ENCODE results near the gene MICB.

DNA sequence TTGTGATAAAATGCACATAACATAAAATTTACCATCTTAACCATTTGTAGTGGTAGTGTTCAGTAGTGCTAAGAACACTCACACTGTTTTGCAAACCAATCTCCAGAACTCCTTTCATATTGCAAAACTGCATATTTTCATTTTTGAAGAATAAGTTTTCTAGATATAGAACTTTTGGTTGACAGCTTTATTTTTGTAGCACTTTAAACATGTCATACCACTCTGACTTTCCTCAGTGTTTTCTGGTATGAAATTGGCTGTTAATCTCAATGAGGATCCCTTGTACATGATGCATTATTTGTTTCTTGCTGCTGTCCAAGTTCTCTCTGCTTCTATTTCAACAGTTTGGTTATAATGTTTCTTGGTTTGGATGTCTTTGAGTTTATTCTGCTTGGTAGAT lies 45.1 kb upstream of the MICB start:
- no peak for TF ChIP-seq EZH2 (IDR thresholded peaks at IDR 0.05; ENCODE audit: borderline replicate concordance, low read length)
- TF ChIP-seq, protein P1, sequence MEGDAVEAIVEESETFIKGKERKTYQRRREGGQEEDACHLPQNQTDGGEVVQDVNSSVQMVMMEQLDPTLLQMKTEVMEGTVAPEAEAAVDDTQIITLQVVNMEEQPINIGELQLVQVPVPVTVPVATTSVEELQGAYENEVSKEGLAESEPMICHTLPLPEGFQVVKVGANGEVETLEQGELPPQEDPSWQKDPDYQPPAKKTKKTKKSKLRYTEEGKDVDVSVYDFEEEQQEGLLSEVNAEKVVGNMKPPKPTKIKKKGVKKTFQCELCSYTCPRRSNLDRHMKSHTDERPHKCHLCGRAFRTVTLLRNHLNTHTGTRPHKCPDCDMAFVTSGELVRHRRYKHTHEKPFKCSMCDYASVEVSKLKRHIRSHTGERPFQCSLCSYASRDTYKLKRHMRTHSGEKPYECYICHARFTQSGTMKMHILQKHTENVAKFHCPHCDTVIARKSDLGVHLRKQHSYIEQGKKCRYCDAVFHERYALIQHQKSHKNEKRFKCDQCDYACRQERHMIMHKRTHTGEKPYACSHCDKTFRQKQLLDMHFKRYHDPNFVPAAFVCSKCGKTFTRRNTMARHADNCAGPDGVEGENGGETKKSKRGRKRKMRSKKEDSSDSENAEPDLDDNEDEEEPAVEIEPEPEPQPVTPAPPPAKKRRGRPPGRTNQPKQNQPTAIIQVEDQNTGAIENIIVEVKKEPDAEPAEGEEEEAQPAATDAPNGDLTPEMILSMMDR (conservative IDR thresholded peaks at IDR 0.05 in 1 of 2, IDR thresholded peaks at IDR 0.05 in 1 of 2; ENCODE audit: extremely low read depth in 1 of 2, insufficient read depth in 1 of 2, low read depth in 1 of 2, low read length in 2 of 2), result no peak
